Dendritic cell treated with granulocyte-macrophage colony-stimulating factor and Interleukin-4, amounts not matched to agents 40 ng/mL and 50 ng/mL, for 4 days (primary cell): Measurements from ENCODE around the gene EFHD2.
"Not testable (repeated sequence)": the region's sequence is repeated elsewhere in the genome, so short reads cannot be mapped to it uniquely, and the experiment has no call there.

ENCODE experiments used
- H3K27ac Mint-ChIP-seq: one replicate; pipeline ENCODE4 v1.8.0; 2022; ENCODE audit warnings: mild to moderate bottlenecking, mixed read lengths
- H3K27me3 Mint-ChIP-seq: one replicate; pipeline ENCODE4 v1.8.0; 2022; ENCODE audit warnings: mild to moderate bottlenecking, mixed read lengths
- H3K36me3 Mint-ChIP-seq: one replicate; pipeline ENCODE4 v1.8.0; 2022; ENCODE audit warnings: low read depth, mixed read lengths
- H3K4me1 Mint-ChIP-seq: one replicate; pipeline ENCODE4 v1.8.0; 2022; ENCODE audit warnings: low read depth, mixed read lengths
- H3K4me3 Mint-ChIP-seq: one replicate; pipeline ENCODE4 v1.8.0; 2022; ENCODE audit warnings: mild to moderate bottlenecking, moderate library complexity, mixed read lengths
- H3K9me3 Mint-ChIP-seq: one replicate; pipeline ENCODE4 v1.8.0; 2022; ENCODE audit warnings: mixed read lengths
- intact Hi-C: fragments of 100-400 bp; cut with micrococcal nuclease; formaldehyde crosslinking; loops from one replicate; pipeline ENCODE4 v1.15.0; 2022

The EFHD2 gene

DNA sequence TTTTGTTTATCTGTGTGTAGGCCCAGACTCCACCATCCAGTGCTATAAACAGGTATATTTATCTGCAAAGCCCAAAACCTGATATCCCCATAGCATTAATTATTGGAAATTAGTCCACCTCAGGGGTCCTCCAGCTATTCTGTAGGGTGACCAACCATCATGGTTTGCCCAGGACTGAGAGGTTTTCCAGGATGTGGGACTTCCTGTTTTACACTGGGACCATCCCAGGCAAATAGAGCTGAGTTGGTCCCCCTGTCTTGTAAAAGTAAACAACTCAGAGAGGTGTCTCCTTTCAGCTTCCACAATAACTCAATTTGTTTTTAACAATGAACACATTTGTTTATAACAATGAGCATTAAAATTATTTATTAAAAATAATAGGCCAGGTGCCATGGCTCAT is 58.5 kb downstream of the EFHD2 start:
- H3K9me3 Mint-ChIP-seq = no peaks in the 10 kb centered on the region
- peaks cover 16% of the 10 kb centered on the region for H3K27me3 Mint-ChIP-seq
- intact Hi-C loops = no loop called here
- H3K27ac Mint-ChIP-seq = no peak overlapping the region
- H3K36me3 Mint-ChIP-seq = no peaks in the 10 kb centered on the region
- no peak overlapping the region for H3K4me3 Mint-ChIP-seq
- H3K4me1 Mint-ChIP-seq = peaks cover 29% of the 10 kb centered on the region

GRCh38 chr1:15469361-15469760 is 59.7 kb downstream of the EFHD2 start:
- Mint-ChIP-seq H3K36me3 (no peaks in the 10 kb centered on the region), H3K27ac (no peak overlapping the region), H3K4me1 (peaks cover 17% of the 10 kb centered on the region), H3K4me3 (no peak overlapping the region), H3K27me3 (peaks cover 16% of the 10 kb centered on the region), H3K9me3 (no peaks in the 10 kb centered on the region)
- intact Hi-C loops = no loop called here

DNA sequence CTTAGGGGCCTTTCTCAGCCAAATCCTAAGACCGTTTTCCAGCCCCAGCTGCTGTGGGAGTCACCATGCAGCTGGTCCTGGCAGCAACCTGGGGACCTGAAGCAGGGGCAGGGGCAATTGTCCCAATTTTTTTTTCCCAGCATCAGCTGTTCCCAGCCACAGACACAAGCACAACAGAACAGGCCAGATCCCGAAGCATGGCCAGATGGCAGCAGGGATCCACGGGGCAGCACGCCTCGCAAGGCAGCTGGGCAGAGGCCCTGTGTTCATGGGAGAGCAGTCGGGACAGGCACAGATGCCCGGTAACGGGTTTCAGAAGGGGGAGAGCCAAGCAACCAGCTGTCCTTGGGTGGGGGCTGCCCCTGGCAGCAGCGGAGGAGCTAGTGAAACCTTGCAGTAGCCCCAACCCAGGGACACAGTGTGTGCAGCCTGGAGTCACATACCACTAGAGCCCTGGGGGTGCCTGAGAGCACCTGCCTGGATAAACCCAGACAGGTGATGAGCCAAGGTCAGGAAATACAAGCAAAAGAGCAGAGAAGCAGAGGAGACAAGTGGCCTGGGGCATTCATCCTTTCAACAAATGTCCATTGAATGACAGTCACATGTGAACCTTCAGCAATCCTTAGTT is 60.2 kb downstream of the EFHD2 start:
- H3K4me1 Mint-ChIP-seq = peaks cover 12% of the 10 kb centered on the region
- H3K36me3 Mint-ChIP-seq, intact Hi-C loops, H3K4me3 Mint-ChIP-seq, H3K9me3 Mint-ChIP-seq, H3K27ac Mint-ChIP-seq: not testable (repeated sequence)
- H3K27me3 Mint-ChIP-seq = peaks cover 16% of the 10 kb centered on the region

DNA sequence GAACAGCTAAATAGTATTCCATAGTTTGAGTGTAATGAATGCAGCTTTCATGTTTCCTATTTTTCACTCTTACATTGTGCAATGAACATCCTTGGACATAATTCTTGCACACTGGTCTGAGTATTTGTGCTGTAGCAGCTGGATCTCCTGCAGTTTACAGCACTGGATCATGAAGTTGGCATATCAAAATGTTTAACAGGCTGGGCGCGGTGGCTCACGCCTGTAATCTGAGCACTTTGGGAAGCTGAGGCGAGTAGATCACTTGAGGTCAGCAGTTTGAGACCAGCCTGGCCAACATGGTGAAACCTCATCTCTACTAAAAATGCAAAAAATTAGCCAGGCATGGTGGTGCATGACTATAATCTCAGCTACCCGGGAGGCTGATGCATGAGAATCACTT is 61.4 kb downstream of the EFHD2 start:
- intact Hi-C loops, H3K27ac Mint-ChIP-seq, H3K4me3 Mint-ChIP-seq, H3K9me3 Mint-ChIP-seq, H3K4me1 Mint-ChIP-seq, H3K36me3 Mint-ChIP-seq: not testable (repeated sequence)
- peaks cover 16% of the 10 kb centered on the region for H3K27me3 Mint-ChIP-seq

- H3K4me3 Mint-ChIP-seq, intact Hi-C loops, H3K9me3 Mint-ChIP-seq: not testable (repeated sequence)
Observed at GRCh38 chr1:15471723-15472122, 62.0 kb downstream of the EFHD2 start.

DNA sequence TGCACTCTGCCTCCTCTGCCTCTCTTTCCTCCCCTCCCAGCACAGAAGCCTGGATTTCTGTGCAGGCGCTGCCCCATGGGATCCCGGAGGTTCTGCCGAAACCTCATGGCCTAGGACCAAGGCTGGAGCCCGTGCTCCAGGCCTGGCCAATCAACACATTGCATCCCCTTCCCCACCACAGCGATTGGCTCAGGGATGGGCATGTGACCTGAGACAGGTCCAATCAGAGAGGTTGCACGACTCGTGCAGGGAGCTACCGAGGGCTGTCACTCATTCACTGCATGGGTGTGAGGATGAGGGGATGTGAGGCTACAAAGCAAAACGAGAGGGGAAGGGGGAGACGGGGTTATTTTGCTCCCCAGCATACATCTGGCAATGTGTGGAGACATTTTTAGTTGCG is 62.9 kb downstream of the EFHD2 start:
- H3K27ac Mint-ChIP-seq = no peak overlapping the region
- no peaks in the 10 kb centered on the region for H3K36me3 Mint-ChIP-seq
- H3K4me1 Mint-ChIP-seq = no peaks in the 10 kb centered on the region
- H3K27me3 Mint-ChIP-seq = peaks cover 11% of the 10 kb centered on the region
- H3K9me3 Mint-ChIP-seq = no peaks in the 10 kb centered on the region
- no peak overlapping the region for H3K4me3 Mint-ChIP-seq
- intact Hi-C loops = no loop called here

More at GRCh38 chr1:15471723-15472122, 62.0 kb downstream of the EFHD2 start:
- H3K27ac Mint-ChIP-seq, H3K4me1 Mint-ChIP-seq, H3K36me3 Mint-ChIP-seq: not testable (repeated sequence)
- peaks cover 12% of the 10 kb centered on the region for H3K27me3 Mint-ChIP-seq

DNA sequence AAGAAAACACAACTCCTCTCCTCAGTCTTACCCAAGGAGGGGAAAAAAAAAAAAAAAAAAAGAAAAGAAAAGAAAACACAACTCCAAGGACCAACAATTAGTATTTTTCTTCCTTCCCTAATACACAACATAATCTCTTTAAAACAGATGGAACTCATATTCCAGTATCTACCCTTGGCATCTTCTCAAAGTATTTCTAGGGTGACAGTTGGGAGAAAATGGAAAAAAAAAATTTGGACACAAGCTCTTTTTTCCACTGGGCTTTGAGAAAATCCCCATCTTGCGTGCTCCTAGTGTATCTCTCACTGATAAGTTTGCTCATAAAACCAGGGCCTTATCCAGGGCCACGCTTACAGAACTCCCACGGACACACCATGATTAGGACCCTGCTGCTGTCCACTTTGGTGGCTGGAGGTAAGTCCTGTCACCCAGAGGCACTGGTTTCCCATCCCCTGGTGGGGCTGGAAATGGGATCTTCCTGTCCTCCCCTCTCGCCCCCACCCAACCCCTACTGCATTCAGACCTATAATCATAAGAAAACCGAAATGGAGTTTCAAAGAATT is 66.1 kb downstream of the EFHD2 start, which contains the start of gene CELA2B:
TSS of gene CELA2B (plus strand) at position 353 of the 563 bp plus-strand sequence. CDS start at position 375, 22 bp downstream.
- H3K36me3 Mint-ChIP-seq = no peaks in the 10 kb centered on the region
- no peak within 1 kb of the TSS for H3K4me3 Mint-ChIP-seq
- H3K27ac Mint-ChIP-seq = no peak within 1 kb of the TSS
- peaks cover 10% of the 10 kb centered on the region for H3K4me1 Mint-ChIP-seq
- H3K9me3 Mint-ChIP-seq = no peaks in the 10 kb centered on the region
- intact Hi-C loops = no loop called here
- H3K27me3 Mint-ChIP-seq = peaks cover 5% of the 10 kb centered on the region

DNA sequence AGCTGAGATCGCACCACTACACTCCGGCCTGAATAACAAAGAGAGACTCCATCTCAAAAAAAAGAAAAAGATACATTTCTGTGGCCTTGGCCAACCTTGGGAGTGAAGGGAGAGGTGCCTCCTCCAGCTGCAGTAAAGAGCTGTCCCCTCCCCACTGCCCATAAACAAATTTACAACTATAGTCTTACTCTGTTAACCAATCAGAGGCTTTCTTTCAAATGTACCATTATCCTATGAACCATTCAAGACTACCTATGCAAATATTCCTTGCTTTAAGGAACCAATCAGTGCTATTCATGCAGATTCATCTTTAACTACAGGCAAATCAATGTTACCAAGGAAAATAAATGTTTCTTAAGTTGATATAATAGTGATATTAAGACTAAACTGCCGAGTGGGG is 67.2 kb downstream of the EFHD2 start:
- Mint-ChIP-seq H3K4me1 (peaks cover 10% of the 10 kb centered on the region), H3K36me3 (no peaks in the 10 kb centered on the region), H3K9me3 (no peaks in the 10 kb centered on the region), H3K4me3 (no peak overlapping the region), H3K27ac (no peak overlapping the region), H3K27me3 (peaks cover 5% of the 10 kb centered on the region)
- intact Hi-C loops = no loop called here

DNA sequence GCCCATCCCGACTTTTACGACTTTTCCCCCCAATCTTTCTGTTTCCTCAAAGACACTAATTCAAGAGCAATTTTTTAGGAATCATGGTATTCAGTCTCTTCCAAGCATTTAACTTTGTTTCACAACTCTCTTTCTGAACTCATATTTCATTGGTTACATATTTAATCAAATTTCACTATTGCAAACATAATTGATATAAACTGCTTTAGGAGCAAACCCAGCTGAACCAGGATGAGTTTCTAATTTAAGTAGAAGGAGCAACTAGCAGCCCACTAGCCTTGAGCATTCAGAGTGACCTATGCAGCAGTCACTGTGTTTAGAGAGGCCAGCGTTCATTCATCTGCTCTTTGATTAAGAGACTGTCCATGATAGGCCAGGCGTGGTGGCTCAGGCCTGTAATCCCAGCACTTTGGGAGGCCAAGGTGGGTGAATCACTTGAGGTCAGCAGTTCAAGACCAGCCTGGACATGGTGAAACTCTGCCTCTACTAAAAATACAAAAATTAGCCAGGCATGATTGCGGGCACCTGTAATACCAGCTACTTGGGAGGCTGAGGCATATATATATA is 68.0 kb downstream of the EFHD2 start:
- H3K9me3 Mint-ChIP-seq = no peaks in the 10 kb centered on the region
- H3K27me3 Mint-ChIP-seq = peaks cover 3% of the 10 kb centered on the region
- intact Hi-C loops = no loop called here
- no peak overlapping the region for H3K4me3 Mint-ChIP-seq
- H3K27ac Mint-ChIP-seq = no peak overlapping the region
- peaks cover 10% of the 10 kb centered on the region for H3K4me1 Mint-ChIP-seq
- H3K36me3 Mint-ChIP-seq = no peaks in the 10 kb centered on the region
